H7 (cell line): ENCODE data around the gene SSMEM1. TPM values are rescaled to one million over a fixed set of nuclear protein-coding genes. Genes with fewer than 3 reads are reported as not detected.
A peak's percentile ranks its signal among the peaks of the same experiment; 100 is the strongest.
"Not testable (repeated sequence)": the region's sequence is repeated elsewhere in the genome, so short reads cannot be mapped to it uniquely, and the experiment has no call there.

Experiments
- DNase-seq: peaks from one replicate; pipeline ENCODE4 v3.0.0; 2012
- H3K27me3 ChIP-seq: 2 replicates; pipeline ENCODE4 v1.6.0; 2011; ENCODE audit warnings: mild to moderate bottlenecking, low read length; ENCODE audit not compliant: control insufficient read depth, insufficient read depth
- H3K36me3 ChIP-seq: replicated peaks from 2 replicates; pipeline ENCODE4 v1.5.1; 2011; ENCODE audit warnings: low read length; ENCODE audit not compliant: control insufficient read depth, insufficient read depth
- H3K4me3 ChIP-seq: 2 replicates; pipeline ENCODE4 v1.5.1; 2011; ENCODE audit warnings: low read depth, mild to moderate bottlenecking, control low read depth, low read length, moderate library complexity; ENCODE audit not compliant: insufficient read depth
- total RNA-seq: library from RNA; depleted of rRNA; stranded (reverse); fragments of >200 nt; shearing (Covaris generic); gene quantifications from 2 replicates; pipeline ENCODE4 v1.2.3, GENCODE V29; 2014

The SSMEM1 gene
- total RNA-seq, 1 experiment from 2014 or later = not detected

- H3K27me3 ChIP-seq = no peaks in the 10 kb centered on the region
- H3K36me3 ChIP-seq = no peaks in the 10 kb centered on the region
- no peak for DNase-seq
- H3K4me3 ChIP-seq = no peak overlapping the region
Measured at GRCh38 chr7:130224210-130224609, 16.6 kb downstream of the SSMEM1 start.

GRCh38 chr7:130224923-130225322 is 17.3 kb downstream of the SSMEM1 start:
- H3K27me3 ChIP-seq, H3K4me3 ChIP-seq, DNase-seq, H3K36me3 ChIP-seq: not testable (repeated sequence)

GRCh38 chr7:130226333-130226732 is 18.7 kb downstream of the SSMEM1 start:
- DNase-seq = no peak

GRCh38 chr7:130227883-130228575 is 20.4 kb downstream of the SSMEM1 start:
- Histone ChIP-seq H3K36me3 (no peaks in the 10 kb centered on the region), H3K27me3 (no peaks in the 10 kb centered on the region), H3K4me3 (no peak overlapping the region)
- DNase-seq = no peak

More at GRCh38 chr7:130226333-130226732, 18.7 kb downstream of the SSMEM1 start:
- Histone ChIP-seq H3K27me3 (no peaks in the 10 kb centered on the region), H3K36me3 (no peaks in the 10 kb centered on the region), H3K4me3 (no peak overlapping the region)

GRCh38 chr7:130228840-130229502 is 21.3 kb downstream of the SSMEM1 start:
- Histone ChIP-seq H3K4me3 (no peak overlapping the region), H3K27me3 (no peaks in the 10 kb centered on the region), H3K36me3 (no peaks in the 10 kb centered on the region)
- DNase-seq = peak; percentile 23

- not testable (repeated sequence) for H3K4me3 ChIP-seq, H3K36me3 ChIP-seq, DNase-seq, H3K27me3 ChIP-seq
Measured at GRCh38 chr7:130229981-130230380, 22.3 kb downstream of the SSMEM1 start.

- DNase-seq = no peak
- Histone ChIP-seq H3K36me3 (no peaks in the 10 kb centered on the region), H3K4me3 (no peak overlapping the region)
Measured at GRCh38 chr7:130231792-130232191, 24.1 kb downstream of the SSMEM1 start.

GRCh38 chr7:130232209-130232608 is 24.5 kb downstream of the SSMEM1 start:
- DNase-seq = no peak
- no peak overlapping the region for H3K4me3 ChIP-seq
- no peaks in the 10 kb centered on the region for H3K36me3 ChIP-seq
- no peaks in the 10 kb centered on the region for H3K27me3 ChIP-seq

More at GRCh38 chr7:130231792-130232191, 24.1 kb downstream of the SSMEM1 start:
- H3K27me3 ChIP-seq = no peaks in the 10 kb centered on the region

GRCh38 chr7:130234078-130234477 is 26.4 kb downstream of the SSMEM1 start:
- Histone ChIP-seq H3K36me3 (no peaks in the 10 kb centered on the region), H3K27me3 (no peaks in the 10 kb centered on the region), H3K4me3 (no peak overlapping the region)
- DNase-seq = no peak

- not testable (repeated sequence) for H3K4me3 ChIP-seq, H3K36me3 ChIP-seq, H3K27me3 ChIP-seq, DNase-seq
Measured at GRCh38 chr7:130236361-130236760, 28.7 kb downstream of the SSMEM1 start.

GRCh38 chr7:130240240-130240639 is 32.6 kb downstream of the SSMEM1 start:
- DNase-seq = no peak

GRCh38 chr7:130242198-130243014 is 34.7 kb downstream of the SSMEM1 start:
- no peaks in the 10 kb centered on the region for H3K27me3 ChIP-seq
- no peak overlapping the region for H3K4me3 ChIP-seq
- DNase-seq = peak; percentile 71
- no peaks in the 10 kb centered on the region for H3K36me3 ChIP-seq

More at GRCh38 chr7:130240240-130240639, 32.6 kb downstream of the SSMEM1 start:
- H3K36me3 ChIP-seq = no peaks in the 10 kb centered on the region
- no peak overlapping the region for H3K4me3 ChIP-seq
- no peaks in the 10 kb centered on the region for H3K27me3 ChIP-seq

- not testable (repeated sequence) for DNase-seq
Measured at GRCh38 chr7:130243486-130243885, 35.8 kb downstream of the SSMEM1 start.

GRCh38 chr7:130246491-130246890 is 38.8 kb downstream of the SSMEM1 start:
- H3K27me3 ChIP-seq, H3K36me3 ChIP-seq, DNase-seq, H3K4me3 ChIP-seq: not testable (repeated sequence)

More at GRCh38 chr7:130243486-130243885, 35.8 kb downstream of the SSMEM1 start:
- not testable (repeated sequence) for H3K36me3 ChIP-seq, H3K27me3 ChIP-seq, H3K4me3 ChIP-seq
